ENCODE data around the gene CLSTN2.

The CLSTN2 gene

GRCh38 chr3:140395134-140396075, 460.4 kb downstream of the CLSTN2 start:
- no peak for TF ChIP-seq CTCF (IDR thresholded peaks at IDR 0.05; ENCODE audit: low read depth, low read length, missing control alignments)
- no peak for DNase-seq (ENCODE audit: extremely low read depth, low read depth)
- no peak overlapping the region for H3K4me3 ChIP-seq (replicated peaks; ENCODE audit: low read depth, low read length)

- DNase-seq (ENCODE audit: extremely low read depth, low read depth): no peak
- no peak for TF ChIP-seq CTCF (IDR thresholded peaks at IDR 0.05; ENCODE audit: low read depth, low read length, missing control alignments)
- H3K4me3 ChIP-seq (replicated peaks; ENCODE audit: low read depth, low read length): no peak overlapping the region
These were observed 461.1 kb downstream of the CLSTN2 start for GRCh38 chr3:140396110-140396509.

GRCh38 chr3:140397847-140398246, 462.9 kb downstream of the CLSTN2 start:
- no peak for TF ChIP-seq CTCF (IDR thresholded peaks at IDR 0.05; ENCODE audit: low read depth, low read length, missing control alignments)
- no peak overlapping the region for H3K4me3 ChIP-seq (replicated peaks; ENCODE audit: low read depth, low read length)
- DNase-seq (ENCODE audit: extremely low read depth, low read depth): no peak

GRCh38 chr3:140398387-140398786, 463.4 kb downstream of the CLSTN2 start:
- TF ChIP-seq CTCF (IDR thresholded peaks at IDR 0.05; ENCODE audit: low read depth, low read length, missing control alignments): no peak
- no peak for DNase-seq (ENCODE audit: extremely low read depth, low read depth)
- no peak overlapping the region for H3K4me3 ChIP-seq (replicated peaks; ENCODE audit: low read depth, low read length)

GRCh38 chr3:140399871-140400270, 464.9 kb downstream of the CLSTN2 start:
- no peak for TF ChIP-seq CTCF (IDR thresholded peaks at IDR 0.05; ENCODE audit: low read depth, low read length, missing control alignments)
- DNase-seq (ENCODE audit: extremely low read depth, low read depth): no peak
- no peak overlapping the region for H3K4me3 ChIP-seq (replicated peaks; ENCODE audit: low read depth, low read length)

GRCh38 chr3:140403079-140403478, 468.1 kb downstream of the CLSTN2 start:
- DNase-seq (ENCODE audit: extremely low read depth, low read depth): no peak
- no peak for TF ChIP-seq CTCF (IDR thresholded peaks at IDR 0.05; ENCODE audit: low read depth, low read length, missing control alignments)
- no peak overlapping the region for H3K4me3 ChIP-seq (replicated peaks; ENCODE audit: low read depth, low read length)

Data from HFF-Myc (cell line).